Left kidney (tissue), 2 donors: ENCODE measurements around the gene MT2A. TPM values are rescaled to one million over a fixed set of nuclear protein-coding genes. Genes with fewer than 3 reads are reported as not detected.
A peak's percentile ranks its signal among the peaks of the same experiment; 100 is the strongest.

Source experiments
- DNase-seq: peaks from one replicate; pipeline ENCODE4 v3.0.0-alpha.2; 2013
- polyA plus RNA-seq: library from polyadenylated mRNA; unstranded; fragments of 120-200 nt; gene quantifications from one replicate; pipeline ENCODE4 v1.2.1, GENCODE V29; 2013; ENCODE audit not compliant: insufficient read length

MT2A gene
- polyA plus RNA-seq, 1 donor, result 19.0 TPM

GRCh38 chr16:56593573-56594291 lies 14.7 kb upstream of the MT2A start:
- no peak for DNase-seq

GRCh38 chr16:56594292-56594619 lies 14.1 kb upstream of the MT2A start:
- DNase-seq, result no peak

- DNase-seq, result no peak
Observed at GRCh38 chr16:56600398-56600999, 7.9 kb upstream of the MT2A start.

- no peak for DNase-seq
Observed at GRCh38 chr16:56601325-56601724, 7.1 kb upstream of the MT2A start.

- no peak for DNase-seq
Observed at GRCh38 chr16:56603589-56603988, 4.8 kb upstream of the MT2A start.

GRCh38 chr16:56604966-56605365 lies 3.4 kb upstream of the MT2A start:
- no peak for DNase-seq

GRCh38 chr16:56605475-56605874 lies 2.9 kb upstream of the MT2A start:
- DNase-seq, result no peak

- no peak for DNase-seq
Observed at GRCh38 chr16:56606071-56606475, 2.3 kb upstream of the MT2A start.

- DNase-seq, result peak; percentile 61
Observed at GRCh38 chr16:56606476-56607108, 1.8 kb upstream of the MT2A start.

- no peak for DNase-seq
Observed at GRCh38 chr16:56607109-56607618, 1.2 kb upstream of the MT2A start.

GRCh38 chr16:56607675-56608042 lies 725 bp upstream of the MT2A start:
- DNase-seq, result no peak

GRCh38 chr16:56608876-56609462 lies 585 bp downstream of the MT2A start:
- DNase-seq, result no peak

- DNase-seq, result peak; percentile 68
Observed at GRCh38 chr16:56609463-56609921, 1.1 kb downstream of the MT2A start.

- DNase-seq, result no peak
Observed at GRCh38 chr16:56610017-56610608, 1.7 kb downstream of the MT2A start.

- DNase-seq, result no peak
Observed at GRCh38 chr16:56610609-56611111, 2.3 kb downstream of the MT2A start.

GRCh38 chr16:56611281-56611833 lies 3.0 kb downstream of the MT2A start:
- no peak for DNase-seq

GRCh38 chr16:56613706-56614105 lies 5.3 kb downstream of the MT2A start:
- no peak for DNase-seq

GRCh38 chr16:56614549-56614991 lies 6.2 kb downstream of the MT2A start:
- DNase-seq, result no peak

GRCh38 chr16:56615353-56615752 lies 7.0 kb downstream of the MT2A start:
- DNase-seq, result no peak

- DNase-seq, result no peak
Observed at GRCh38 chr16:56616608-56617211, 8.3 kb downstream of the MT2A start.
